GM12878 (cell line): ENCODE results near the gene RHBDD3. TPM values are rescaled to one million over a fixed set of nuclear protein-coding genes. Genes with fewer than 3 reads are reported as not detected.
A peak's percentile ranks its signal among the peaks of the same experiment; 100 is the strongest.

Source experiments
- ATAC-seq: fragments of 200-7000 bp; cut with Tn5 transposase; 3 replicates; pipeline ENCODE4 v1.9.1; 2020; ENCODE audit warnings: mild to moderate bottlenecking, moderate library complexity
- BruUV-seq: library from RNA; stranded (reverse); fragments of 400-500 nt; replicated peaks from 2 replicates; lab custom pipeline; 2021; lab: Mats Ljungman, UMichigan
- CTCF ChIA-PET: fragments of 300-600 bp; sonication (Branson Sonifier 250); formaldehyde crosslinking; extraction: SDS; loops from one replicate; lab custom pipeline; 2021; ENCODE audit warnings: inconsistent platforms; lab: Yijun Ruan, JAX
- POLR2A ChIA-PET: fragments of 350-600 bp; formaldehyde crosslinking; extraction: SDS; loops from one replicate; lab custom pipeline; 2021; ENCODE audit warnings: inconsistent platforms; lab: Charles Lee
- RAD21 ChIA-PET: fragments of 300-600 bp; sonication (Branson Sonifier 250); formaldehyde crosslinking; loops from one replicate; lab custom pipeline; 2023; ENCODE audit warnings: antibody characterized with exemption; ENCODE audit not compliant: unreplicated experiment; lab: Charles Lee
- SMC1A ChIA-PET: fragments of 300-600 bp; sonication (Branson Sonifier 250); formaldehyde crosslinking; loops from one replicate; lab custom pipeline; 2023; ENCODE audit not compliant: unreplicated experiment, uncharacterized antibody; lab: Charles Lee
- DNase-seq: peaks from one replicate; pipeline ENCODE4 v3.0.0-alpha.2; 2011; ENCODE audit warnings: low read depth, low spot score
- FAIRE-seq: peaks from 3 replicates; lab custom pipeline; 2011; peaks lifted over from hg19 to GRCh38; lab: Jason Lieb, UNC
- H2AFZ ChIP-seq: 2 replicates; pipeline ENCODE4 v1.6.0; 2011; ENCODE audit warnings: low read depth, low read length, control low read depth; ENCODE audit not compliant: control insufficient read depth
- H3K27ac ChIP-seq: 2 replicates; pipeline ENCODE4 v1.5.1; 2011; ENCODE audit warnings: control low read depth; ENCODE audit not compliant: control insufficient read depth, insufficient read depth
- H3K27me3 ChIP-seq, 2 experiments: replicated peaks in 1 of 2; 2 replicates each; pipeline versions ENCODE4 v1.6.0 to v1.6.1; 2011; ENCODE audit warnings: low read length in 1 of 2; ENCODE audit not compliant: control insufficient read depth in 2 of 2, insufficient read depth in 2 of 2
- H3K36me3 ChIP-seq, 2 experiments: 2 replicates each; pipeline ENCODE4 v1.5.1; 2011; ENCODE audit warnings: low read length in 1 of 2; ENCODE audit not compliant: control insufficient read depth in 2 of 2, insufficient read depth in 2 of 2
- H3K4me1 ChIP-seq: 2 replicates; pipeline ENCODE4 v1.6.1; 2011; ENCODE audit warnings: mild to moderate bottlenecking, low read length, moderate library complexity, mixed read lengths; ENCODE audit not compliant: control insufficient read depth, insufficient read depth
- H3K4me2 ChIP-seq: 2 replicates; pipeline ENCODE4 v1.6.0; 2011; ENCODE audit warnings: control low read depth; ENCODE audit not compliant: control insufficient read depth, insufficient read depth
- H3K4me3 ChIP-seq: fragments of 200-600 bp; sonication (generic); 2 replicates; pipeline ENCODE4 v1.5.1; 2016
- H3K79me2 ChIP-seq: 2 replicates; pipeline ENCODE4 v1.6.0; 2011; ENCODE audit warnings: low read length; ENCODE audit not compliant: control insufficient read depth, insufficient read depth
- H3K9ac ChIP-seq: 2 replicates; pipeline ENCODE4 v1.8.0; 2011; ENCODE audit warnings: low read length, control low read depth, mixed read lengths; ENCODE audit not compliant: control insufficient read depth, insufficient read depth
- H3K9me3 ChIP-seq: replicated peaks from 3 replicates; pipeline ENCODE4 v1.5.1; 2011; ENCODE audit warnings: mild to moderate bottlenecking, low read length; ENCODE audit not compliant: control insufficient read depth, insufficient read depth
- H4K20me1 ChIP-seq: 2 replicates; pipeline ENCODE4 v1.6.0; 2011; ENCODE audit not compliant: control insufficient read depth, insufficient read depth
- CREM ChIP-seq: IDR thresholded peaks from 2 replicates; pipeline ENCODE4 v1.6.1; 2014; ENCODE audit warnings: antibody characterized with exemption, low read depth
- IRF4 ChIP-seq: IDR thresholded peaks from 2 replicates; pipeline ENCODE4 v1.6.1; 2011; ENCODE audit warnings: low read depth, low read length
- MTA3 ChIP-seq: IDR thresholded peaks from 2 replicates; pipeline ENCODE4 v1.6.1; 2012; ENCODE audit warnings: low read length, inconsistent platforms, borderline replicate concordance
- POLR2A ChIP-seq: IDR thresholded peaks from 2 replicates; pipeline ENCODE4 v1.6.1; 2011; ENCODE audit warnings: low read depth, mild to moderate bottlenecking, low read length
- RELA ChIP-seq: fragments of 450-650 bp; IDR thresholded peaks from 2 replicates; pipeline ENCODE4 v1.8.0; 2014; ENCODE audit warnings: borderline replicate concordance; ENCODE audit not compliant: partially characterized antibody
- SUPT20H ChIP-seq: IDR thresholded peaks from 2 replicates; pipeline ENCODE4 v1.6.1; 2011; ENCODE audit warnings: low read depth, mild to moderate bottlenecking, low read length, moderate library complexity, borderline replicate concordance; ENCODE audit not compliant: control insufficient read depth
- TCF3 ChIP-seq: IDR thresholded peaks from 2 replicates; pipeline ENCODE4 v1.6.1; 2012; ENCODE audit warnings: low read depth, mild to moderate bottlenecking, low read length, borderline replicate concordance; ENCODE audit not compliant: insufficient read depth
- ZZZ3 ChIP-seq: IDR thresholded peaks from 2 replicates; pipeline ENCODE4 v1.6.1; 2011; ENCODE audit warnings: low read depth; ENCODE audit not compliant: control insufficient read depth, insufficient read length
- WGBS: methylation state at CpG from one replicate; pipeline ENCODE4 v1.1.6; 2016; ENCODE audit warnings: low lambda C conversion rate; ENCODE audit not compliant: insufficient replicate concordance, insufficient coverage; ENCODE audit errors: missing lambda C conversion rate; 5-methylcytosine and 5-hydroxymethylcytosine counted together
- in situ Hi-C: fragments of 300-500 bp; cut with MboI; formaldehyde crosslinking; loops from 9 replicates; pipeline ENCODE4 v1.14.3; 2018; ENCODE audit warnings: mixed read lengths
- intact Hi-C: fragments of 100-400 bp; cut with micrococcal nuclease; formaldehyde crosslinking; loops from one replicate; pipeline ENCODE4 v1.14.2; 2022; ENCODE audit not compliant: unreplicated experiment
- polyA plus RNA-seq, 11 experiments: library from polyadenylated mRNA; depleted of rRNA in 4 of 11; unstranded in 6 of 11; stranded (reverse) in 5 of 11; fragments of >200 nt; fragmentation: Nextera tagmentation in 4 of 11; fragmentation: Illumina TruSeq in 1 of 11; extraction: Ambion mirVana in 4 of 11; extraction: Trizol in 1 of 11; gene quantifications; 1 replicate in 1 of 11; 2 replicates in 10 of 11; pipeline versions ENCODE4 v1.2.1 to v1.2.3, GENCODE V29; 2011 to 2016; ENCODE audit warnings: inconsistent platforms in 2 of 11, missing spikeins in 2 of 11, low read depth in 1 of 11
- total RNA-seq, 4 experiments: library from RNA; depleted of rRNA in 3 of 4; stranded (reverse); fragments of >200 nt in 3 of 4; fragmentation: Illumina TruSeq in 1 of 4; extraction: Trizol in 1 of 4; gene quantifications; 2 replicates each; pipeline versions ENCODE4 v1.2.1 to v1.2.3, GENCODE V29; 2013 to 2021
- TF ChIP-seq, protein P1 (sequence below): IDR thresholded peaks from 2 replicates; pipeline ENCODE4 v1.6.1; 2011; ENCODE audit warnings: low read depth, mild to moderate bottlenecking, low read length, moderate library complexity, borderline replicate concordance; ENCODE audit errors: extremely low read depth
- TF ChIP-seq, protein P2 (sequence below): fragments of 450-650 bp; IDR thresholded peaks from 2 replicates; pipeline ENCODE4 v1.6.1; 2017; ENCODE audit warnings: mild to moderate bottlenecking, low read depth, inconsistent platforms; ENCODE audit not compliant: poor library complexity, severe bottlenecking
- TF ChIP-seq, protein P3 (sequence below): fragments of 450-650 bp; formaldehyde crosslinking; IDR thresholded peaks from 2 replicates; pipeline ENCODE4 v1.4.0; 2022; ENCODE audit warnings: mild to moderate bottlenecking, moderate library complexity

Gene RHBDD3
- total and polyA plus RNA-seq, 10 of the 15 experiments (the other 5 are each of a cell fraction or from before 2014, with no cell fraction given) = 0.27 to 41.2 (median 20.1) TPM

DNA sequence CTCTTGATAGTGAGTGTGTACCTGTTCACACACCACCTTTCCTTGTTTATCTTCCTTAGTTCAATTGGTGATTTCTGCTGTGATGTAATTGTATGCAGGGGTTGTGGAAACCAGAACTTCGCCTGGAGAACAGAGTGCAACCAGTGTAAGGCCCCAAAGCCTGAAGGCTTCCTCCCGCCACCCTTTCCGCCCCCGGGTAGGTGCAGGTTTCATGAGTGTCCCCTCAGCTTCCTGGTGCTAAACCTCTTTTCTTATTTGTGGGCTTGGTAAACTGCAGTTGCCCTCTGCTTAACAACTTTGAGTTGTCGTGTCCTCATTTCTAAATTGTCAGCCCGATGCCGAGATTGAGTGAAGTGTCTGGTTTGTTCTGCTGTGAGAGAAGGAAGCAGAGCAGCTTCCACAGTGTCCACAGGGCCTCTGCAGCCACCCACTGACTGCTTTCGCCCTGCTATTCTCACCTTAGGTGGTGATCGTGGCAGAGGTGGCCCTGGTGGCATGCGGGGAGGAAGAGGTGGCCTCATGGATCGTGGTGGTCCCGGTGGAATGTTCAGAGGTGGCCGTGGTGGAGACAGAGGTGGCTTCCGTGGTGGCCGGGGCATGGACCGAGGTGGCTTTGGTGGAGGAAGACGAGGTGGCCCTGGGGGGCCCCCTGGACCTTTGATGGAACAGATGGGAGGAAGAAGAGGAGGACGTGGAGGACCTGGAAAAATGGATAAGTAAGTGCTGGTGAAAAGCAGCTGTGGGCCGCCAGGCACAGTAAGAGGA, 31.5 kb upstream of the RHBDD3 start:
- no peak overlapping the region for H3K9ac ChIP-seq
- intact Hi-C loops (no loop called here), in situ Hi-C loops (no loop called here)
- ChIA-PET POLR2A (interaction anchor here (1.0 kb wide), 1 partner anchor 12 kb away, joined by 3 read pairs; no protein-coding TSS in a partner anchor), RAD21 (no interaction called here), SMC1A (no interaction called here), CTCF (no interaction called here)
- H3K27me3 ChIP-seq = no peaks in the 10 kb centered on the region
- DNase-seq = no peak
- no peaks in the 10 kb centered on the region for H3K79me2 ChIP-seq
- no peaks in the 10 kb centered on the region for H3K9me3 ChIP-seq
- 97% methylated on average over 17 of the region's 19 CpGs for WGBS
- FAIRE-seq = no peak
- H3K4me1 ChIP-seq = no peaks in the 10 kb centered on the region
- H4K20me1 ChIP-seq = no peaks in the 10 kb centered on the region
- BruUV-seq = TSS peak; percentile 89
- TF ChIP-seq, protein P1, sequence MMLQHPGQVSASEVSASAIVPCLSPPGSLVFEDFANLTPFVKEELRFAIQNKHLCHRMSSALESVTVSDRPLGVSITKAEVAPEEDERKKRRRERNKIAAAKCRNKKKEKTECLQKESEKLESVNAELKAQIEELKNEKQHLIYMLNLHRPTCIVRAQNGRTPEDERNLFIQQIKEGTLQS = no peak
- TF ChIP-seq ZZZ3 = no peak
- TF ChIP-seq POLR2A = peak; percentile 73
- no peak for TF ChIP-seq TCF3
- peaks cover 34 to 45% of the 10 kb centered on the region in 2 experiments for H3K36me3 ChIP-seq
- H3K27ac ChIP-seq = no peak overlapping the region
- ATAC-seq = no peak
- no peak overlapping the region for H2AFZ ChIP-seq
- no peak overlapping the region for H3K4me2 ChIP-seq
- H3K4me3 ChIP-seq = no peak overlapping the region

DNA sequence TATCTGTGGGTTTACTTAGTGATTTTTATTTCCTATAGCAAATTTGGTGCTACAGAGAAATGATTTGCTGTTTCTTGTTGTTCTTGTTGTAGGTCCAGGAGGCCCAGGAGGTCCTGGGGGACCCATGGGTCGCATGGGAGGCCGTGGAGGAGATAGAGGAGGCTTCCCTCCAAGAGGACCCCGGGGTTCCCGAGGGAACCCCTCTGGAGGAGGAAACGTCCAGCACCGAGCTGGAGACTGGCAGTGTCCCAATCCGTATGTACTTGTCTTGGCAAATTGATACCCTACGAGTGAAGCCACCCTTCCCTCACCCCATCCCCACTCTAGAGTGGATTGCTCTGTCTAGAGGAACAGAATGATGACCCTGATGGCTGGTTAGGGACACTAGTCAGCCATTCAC, 30.9 kb upstream of the RHBDD3 start:
- H3K9ac ChIP-seq = no peak overlapping the region
- 100% methylated on average over 8 of the region's 8 CpGs for WGBS
- H3K4me2 ChIP-seq = no peak overlapping the region
- ATAC-seq = no peak
- no peak overlapping the region for H2AFZ ChIP-seq
- no peak for DNase-seq
- ChIA-PET POLR2A (interaction anchor here (0.6 kb wide), 1 partner anchor 19 kb away, joined by 6 read pairs; no protein-coding TSS in a partner anchor), CTCF (no interaction called here), RAD21 (no interaction called here), SMC1A (no interaction called here)
- H3K9me3 ChIP-seq = no peaks in the 10 kb centered on the region
- intact Hi-C loops (no loop called here), in situ Hi-C loops (no loop called here)
- no peaks in the 10 kb centered on the region for H3K4me1 ChIP-seq
- H3K79me2 ChIP-seq = no peaks in the 10 kb centered on the region
- no peak for FAIRE-seq
- BruUV-seq = no TSS peak
- no peaks in the 10 kb centered on the region for H3K27me3 ChIP-seq
- peaks cover 34 to 46% of the 10 kb centered on the region in 2 experiments for H3K36me3 ChIP-seq
- H3K27ac ChIP-seq = no peak overlapping the region
- H3K4me3 ChIP-seq = no peak overlapping the region
- no peaks in the 10 kb centered on the region for H4K20me1 ChIP-seq
- no peak for TF ChIP-seq MTA3
- TF ChIP-seq, protein P2, sequence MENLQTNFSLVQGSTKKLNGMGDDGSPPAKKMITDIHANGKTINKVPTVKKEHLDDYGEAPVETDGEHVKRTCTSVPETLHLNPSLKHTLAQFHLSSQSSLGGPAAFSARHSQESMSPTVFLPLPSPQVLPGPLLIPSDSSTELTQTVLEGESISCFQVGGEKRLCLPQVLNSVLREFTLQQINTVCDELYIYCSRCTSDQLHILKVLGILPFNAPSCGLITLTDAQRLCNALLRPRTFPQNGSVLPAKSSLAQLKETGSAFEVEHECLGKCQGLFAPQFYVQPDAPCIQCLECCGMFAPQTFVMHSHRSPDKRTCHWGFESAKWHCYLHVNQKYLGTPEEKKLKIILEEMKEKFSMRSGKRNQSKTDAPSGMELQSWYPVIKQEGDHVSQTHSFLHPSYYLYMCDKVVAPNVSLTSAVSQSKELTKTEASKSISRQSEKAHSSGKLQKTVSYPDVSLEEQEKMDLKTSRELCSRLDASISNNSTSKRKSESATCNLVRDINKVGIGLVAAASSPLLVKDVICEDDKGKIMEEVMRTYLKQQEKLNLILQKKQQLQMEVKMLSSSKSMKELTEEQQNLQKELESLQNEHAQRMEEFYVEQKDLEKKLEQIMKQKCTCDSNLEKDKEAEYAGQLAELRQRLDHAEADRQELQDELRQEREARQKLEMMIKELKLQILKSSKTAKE = no peak
- TF ChIP-seq RELA = no peak
- TF ChIP-seq CREM = no peak
- TF ChIP-seq, protein P3, sequence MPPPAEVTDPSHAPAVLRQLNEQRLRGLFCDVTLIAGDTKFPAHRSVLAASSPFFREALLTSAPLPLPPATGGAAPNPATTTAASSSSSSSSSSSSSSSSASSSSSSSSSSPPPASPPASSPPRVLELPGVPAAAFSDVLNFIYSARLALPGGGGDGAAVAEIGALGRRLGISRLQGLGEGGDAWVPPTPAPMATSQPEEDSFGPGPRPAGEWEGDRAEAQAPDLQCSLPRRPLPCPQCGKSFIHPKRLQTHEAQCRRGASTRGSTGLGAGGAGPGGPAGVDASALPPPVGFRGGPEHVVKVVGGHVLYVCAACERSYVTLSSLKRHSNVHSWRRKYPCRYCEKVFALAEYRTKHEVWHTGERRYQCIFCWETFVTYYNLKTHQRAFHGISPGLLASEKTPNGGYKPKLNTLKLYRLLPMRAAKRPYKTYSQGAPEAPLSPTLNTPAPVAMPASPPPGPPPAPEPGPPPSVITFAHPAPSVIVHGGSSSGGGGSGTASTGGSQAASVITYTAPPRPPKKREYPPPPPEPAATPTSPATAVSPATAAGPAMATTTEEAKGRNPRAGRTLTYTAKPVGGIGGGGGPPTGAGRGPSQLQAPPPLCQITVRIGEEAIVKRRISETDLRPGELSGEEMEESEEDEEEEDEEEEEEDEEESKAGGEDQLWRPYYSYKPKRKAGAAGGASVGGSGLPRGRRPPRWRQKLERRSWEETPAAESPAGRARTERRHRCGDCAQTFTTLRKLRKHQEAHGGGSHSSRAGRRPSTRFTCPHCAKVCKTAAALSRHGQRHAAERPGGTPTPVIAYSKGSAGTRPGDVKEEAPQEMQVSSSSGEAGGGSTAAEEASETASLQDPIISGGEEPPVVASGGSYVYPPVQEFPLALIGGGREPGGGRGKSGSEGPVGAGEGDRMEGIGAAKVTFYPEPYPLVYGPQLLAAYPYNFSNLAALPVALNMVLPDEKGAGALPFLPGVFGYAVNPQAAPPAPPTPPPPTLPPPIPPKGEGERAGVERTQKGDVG (CRISPR knock-in tag) = no peak
- TF ChIP-seq SUPT20H = no peak
- TF ChIP-seq IRF4 = no peak
